SK-N-SH treated with all-trans-retinoic acid at 6 μM for 48 hours (cell line): ENCODE measurements around the gene GABRE.

Source experiments
- ATAC-seq: fragments of 200-7000 bp; cut with Tn5 transposase; 3 replicates; pipeline ENCODE4 v1.9.1; 2020; ENCODE audit warnings: mild to moderate bottlenecking, moderate library complexity
- ARNTL ChIP-seq: fragments of 450-650 bp; formaldehyde crosslinking; IDR thresholded peaks from 2 replicates; pipeline ENCODE4 v1.5.0; 2020; ENCODE audit warnings: low read depth, mild to moderate bottlenecking, moderate library complexity, borderline replicate concordance
- BACH2 ChIP-seq: fragments of 250-450 bp; sonication (Bioruptor Pico); IDR thresholded peaks from 2 replicates; pipeline ENCODE4 v1.9.0; 2021; ENCODE audit warnings: mild to moderate bottlenecking, borderline replicate concordance
- CSDC2 ChIP-seq: fragments of 250-450 bp; sonication (Bioruptor Pico); IDR thresholded peaks from 2 replicates; pipeline ENCODE4 v1.5.0; 2020; ENCODE audit warnings: mild to moderate bottlenecking, moderate library complexity
- ESRRG ChIP-seq: fragments of 250-450 bp; sonication (Bioruptor Pico); IDR thresholded peaks from 2 replicates; pipeline ENCODE4 v1.6.1; 2021; ENCODE audit warnings: mild to moderate bottlenecking
- GLIS3 ChIP-seq: fragments of 250-450 bp; sonication (Bioruptor Pico); IDR thresholded peaks from 2 replicates; pipeline ENCODE4 v1.5.0; 2020; ENCODE audit warnings: mild to moderate bottlenecking, moderate library complexity
- ISL1 ChIP-seq: fragments of 250-450 bp; sonication (Bioruptor Pico); IDR thresholded peaks from 2 replicates; pipeline ENCODE4 v2.1.2; 2022; ENCODE audit warnings: mild to moderate bottlenecking, moderate library complexity
- OSR1 ChIP-seq: fragments of 250-450 bp; sonication (Bioruptor Pico); IDR thresholded peaks from 2 replicates; pipeline ENCODE4 v1.8.0; 2022; ENCODE audit warnings: moderate library complexity, mild to moderate bottlenecking, inconsistent platforms
- PPARA ChIP-seq: fragments of 250-450 bp; sonication (Bioruptor Pico); IDR thresholded peaks from 2 replicates; pipeline ENCODE4 v1.5.0; 2020; ENCODE audit warnings: mild to moderate bottlenecking, borderline replicate concordance
- RARB ChIP-seq: fragments of 250-450 bp; sonication (Bioruptor Pico); IDR thresholded peaks from 2 replicates; pipeline ENCODE4 v1.8.0; 2021; ENCODE audit warnings: mild to moderate bottlenecking, moderate library complexity
- SNAI2 ChIP-seq: fragments of 250-450 bp; sonication (Bioruptor Pico); IDR thresholded peaks from 2 replicates; pipeline ENCODE4 v1.5.0; 2020; ENCODE audit warnings: mild to moderate bottlenecking, moderate library complexity
- TCF4 ChIP-seq: fragments of 250-450 bp; sonication (Bioruptor Pico); IDR thresholded peaks from 2 replicates; pipeline ENCODE4 v1.8.0; 2021; ENCODE audit warnings: mild to moderate bottlenecking, moderate library complexity, borderline replicate concordance
- ZC3H10 ChIP-seq: fragments of 250-450 bp; sonication (Bioruptor Pico); IDR thresholded peaks from 2 replicates; pipeline ENCODE4 v1.5.1; 2021; ENCODE audit warnings: mild to moderate bottlenecking, moderate library complexity
- ZFP30 ChIP-seq: fragments of 450-650 bp; formaldehyde crosslinking; IDR thresholded peaks from 2 replicates; pipeline ENCODE4 v1.5.0; 2022; ENCODE audit warnings: mild to moderate bottlenecking, moderate library complexity
- ZNF565 ChIP-seq: fragments of 450-650 bp; formaldehyde crosslinking; conservative IDR thresholded peaks from 2 replicates; pipeline ENCODE4 v1.5.0; 2020; ENCODE audit warnings: low read depth, mild to moderate bottlenecking, moderate library complexity
- ZNF70 ChIP-seq: fragments of 450-650 bp; formaldehyde crosslinking; IDR thresholded peaks from 2 replicates; pipeline ENCODE4 v1.5.0; 2020; ENCODE audit warnings: mild to moderate bottlenecking, moderate library complexity
- ZNF8 ChIP-seq: fragments of 450-650 bp; formaldehyde crosslinking; IDR thresholded peaks from 2 replicates; pipeline ENCODE4 v1.5.0; 2020; ENCODE audit warnings: mild to moderate bottlenecking, moderate library complexity
- TF ChIP-seq, protein P1 (sequence below): fragments of 250-450 bp; sonication (Bioruptor Pico); IDR thresholded peaks from 2 replicates; pipeline ENCODE4 v1.5.1; 2021; ENCODE audit warnings: mild to moderate bottlenecking, moderate library complexity
- TF ChIP-seq, protein P2 (sequence below): fragments of 250-450 bp; sonication (Bioruptor Pico); IDR thresholded peaks from 2 replicates; pipeline ENCODE4 v1.8.0; 2020; ENCODE audit warnings: mild to moderate bottlenecking, moderate library complexity, borderline replicate concordance
- TF ChIP-seq, protein P3 (sequence below): fragments of 250-450 bp; sonication (Bioruptor Pico); IDR thresholded peaks from 2 replicates; pipeline ENCODE4 v1.8.0; 2021; ENCODE audit warnings: low read depth, mild to moderate bottlenecking, moderate library complexity, borderline replicate concordance
- TF ChIP-seq, protein P4 (sequence below): fragments of 250-450 bp; sonication (Bioruptor Pico); IDR thresholded peaks from 2 replicates; pipeline ENCODE4 v1.5.0; 2020; ENCODE audit warnings: mild to moderate bottlenecking, moderate library complexity
- TF ChIP-seq, protein P5 (sequence below): fragments of 250-450 bp; sonication (Bioruptor Pico); IDR thresholded peaks from 2 replicates; pipeline ENCODE4 v1.5.1; 2020; ENCODE audit warnings: low read depth, mild to moderate bottlenecking, moderate library complexity

GABRE gene

DNA sequence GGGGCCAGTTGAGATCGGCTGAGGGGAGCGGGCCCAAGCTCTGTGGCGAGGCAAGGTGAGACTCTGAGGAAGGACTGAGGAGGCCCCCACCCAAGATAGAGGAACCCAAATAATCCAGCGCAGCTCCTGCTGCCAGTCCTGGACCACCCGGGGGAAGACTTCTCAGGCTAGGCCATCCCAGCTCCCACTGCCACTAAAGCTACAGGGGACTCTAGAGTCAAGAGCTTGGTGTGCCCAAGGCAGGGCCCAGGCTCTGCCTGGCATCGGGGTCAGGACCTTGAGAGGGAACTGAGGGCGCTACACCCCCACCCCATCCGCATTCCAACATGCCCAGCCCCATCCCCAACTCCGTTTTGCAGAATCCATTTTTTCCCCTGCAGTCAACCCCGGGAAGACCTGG, 53.2 kb downstream of the GABRE start:
- TF ChIP-seq PPARA (no peak), GLIS3 (CRISPR knock-in tag) (no peak), CSDC2 (CRISPR knock-in tag) (no peak), ARNTL (CRISPR knock-in tag) (no peak), SNAI2 (CRISPR knock-in tag) (no peak)
- TF ChIP-seq, protein P1, sequence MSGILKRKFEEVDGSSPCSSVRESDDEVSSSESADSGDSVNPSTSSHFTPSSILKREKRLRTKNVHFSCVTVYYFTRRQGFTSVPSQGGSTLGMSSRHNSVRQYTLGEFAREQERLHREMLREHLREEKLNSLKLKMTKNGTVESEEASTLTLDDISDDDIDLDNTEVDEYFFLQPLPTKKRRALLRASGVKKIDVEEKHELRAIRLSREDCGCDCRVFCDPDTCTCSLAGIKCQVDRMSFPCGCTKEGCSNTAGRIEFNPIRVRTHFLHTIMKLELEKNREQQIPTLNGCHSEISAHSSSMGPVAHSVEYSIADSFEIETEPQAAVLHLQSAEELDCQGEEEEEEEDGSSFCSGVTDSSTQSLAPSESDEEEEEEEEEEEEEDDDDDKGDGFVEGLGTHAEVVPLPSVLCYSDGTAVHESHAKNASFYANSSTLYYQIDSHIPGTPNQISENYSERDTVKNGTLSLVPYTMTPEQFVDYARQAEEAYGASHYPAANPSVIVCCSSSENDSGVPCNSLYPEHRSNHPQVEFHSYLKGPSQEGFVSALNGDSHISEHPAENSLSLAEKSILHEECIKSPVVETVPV (CRISPR knock-in tag): no peak
- TF ChIP-seq, all 23 proteins: peak for 0
- no peak for ATAC-seq

DNA sequence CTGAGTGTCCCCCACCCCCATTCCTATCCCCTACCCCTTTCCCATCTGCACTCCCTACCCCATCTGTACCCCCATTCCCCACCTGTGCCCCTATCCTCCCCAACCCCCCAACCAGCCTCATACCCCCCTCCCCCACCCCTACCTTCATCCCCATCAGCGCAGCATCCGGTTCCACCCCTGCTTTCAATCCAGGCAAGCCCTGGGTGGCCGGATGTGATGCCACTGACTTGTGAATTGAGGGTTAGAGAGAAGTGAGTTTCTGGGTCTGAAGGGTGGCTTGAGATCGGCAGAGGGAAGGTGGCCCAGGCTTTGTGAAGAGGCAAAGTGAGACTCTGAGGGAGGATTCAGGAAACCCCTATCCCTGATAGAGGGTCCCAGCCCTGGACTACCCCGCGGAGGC, 53.9 kb downstream of the GABRE start:
- ATAC-seq: no peak
- TF ChIP-seq, protein P2, sequence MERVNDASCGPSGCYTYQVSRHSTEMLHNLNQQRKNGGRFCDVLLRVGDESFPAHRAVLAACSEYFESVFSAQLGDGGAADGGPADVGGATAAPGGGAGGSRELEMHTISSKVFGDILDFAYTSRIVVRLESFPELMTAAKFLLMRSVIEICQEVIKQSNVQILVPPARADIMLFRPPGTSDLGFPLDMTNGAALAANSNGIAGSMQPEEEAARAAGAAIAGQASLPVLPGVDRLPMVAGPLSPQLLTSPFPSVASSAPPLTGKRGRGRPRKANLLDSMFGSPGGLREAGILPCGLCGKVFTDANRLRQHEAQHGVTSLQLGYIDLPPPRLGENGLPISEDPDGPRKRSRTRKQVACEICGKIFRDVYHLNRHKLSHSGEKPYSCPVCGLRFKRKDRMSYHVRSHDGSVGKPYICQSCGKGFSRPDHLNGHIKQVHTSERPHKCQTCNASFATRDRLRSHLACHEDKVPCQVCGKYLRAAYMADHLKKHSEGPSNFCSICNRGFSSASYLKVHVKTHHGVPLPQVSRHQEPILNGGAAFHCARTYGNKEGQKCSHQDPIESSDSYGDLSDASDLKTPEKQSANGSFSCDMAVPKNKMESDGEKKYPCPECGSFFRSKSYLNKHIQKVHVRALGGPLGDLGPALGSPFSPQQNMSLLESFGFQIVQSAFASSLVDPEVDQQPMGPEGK (CRISPR knock-in tag): no peak
- no peak for TF ChIP-seq ESRRG (CRISPR knock-in tag)
- no peak for TF ChIP-seq CSDC2 (CRISPR knock-in tag)
- TF ChIP-seq, protein P1 (CRISPR knock-in tag): no peak
- no peak for TF ChIP-seq ZNF8 (CRISPR knock-in tag)
- TF ChIP-seq ZNF565 (CRISPR knock-in tag): no peak
- TF ChIP-seq ZNF70 (CRISPR knock-in tag): no peak
- no peak for TF ChIP-seq RARB (CRISPR knock-in tag)
- no peak for TF ChIP-seq ARNTL (CRISPR knock-in tag)
- no peak for TF ChIP-seq SNAI2 (CRISPR knock-in tag)
- no peak for TF ChIP-seq ZC3H10 (CRISPR knock-in tag)
- no peak for TF ChIP-seq TCF4 (CRISPR knock-in tag)
- TF ChIP-seq GLIS3 (CRISPR knock-in tag): no peak
- TF ChIP-seq, protein P3, sequence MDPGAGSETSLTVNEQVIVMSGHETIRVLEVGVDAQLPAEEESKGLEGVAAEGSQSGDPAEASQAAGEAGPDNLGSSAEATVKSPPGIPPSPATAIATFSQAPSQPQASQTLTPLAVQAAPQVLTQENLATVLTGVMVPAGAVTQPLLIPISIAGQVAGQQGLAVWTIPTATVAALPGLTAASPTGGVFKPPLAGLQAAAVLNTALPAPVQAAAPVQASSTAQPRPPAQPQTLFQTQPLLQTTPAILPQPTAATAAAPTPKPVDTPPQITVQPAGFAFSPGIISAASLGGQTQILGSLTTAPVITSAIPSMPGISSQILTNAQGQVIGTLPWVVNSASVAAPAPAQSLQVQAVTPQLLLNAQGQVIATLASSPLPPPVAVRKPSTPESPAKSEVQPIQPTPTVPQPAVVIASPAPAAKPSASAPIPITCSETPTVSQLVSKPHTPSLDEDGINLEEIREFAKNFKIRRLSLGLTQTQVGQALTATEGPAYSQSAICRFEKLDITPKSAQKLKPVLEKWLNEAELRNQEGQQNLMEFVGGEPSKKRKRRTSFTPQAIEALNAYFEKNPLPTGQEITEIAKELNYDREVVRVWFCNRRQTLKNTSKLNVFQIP (CRISPR knock-in tag): no peak
- TF ChIP-seq ISL1: no peak
- TF ChIP-seq BACH2 (CRISPR knock-in tag): no peak
- TF ChIP-seq PPARA: no peak
- TF ChIP-seq, protein P4, sequence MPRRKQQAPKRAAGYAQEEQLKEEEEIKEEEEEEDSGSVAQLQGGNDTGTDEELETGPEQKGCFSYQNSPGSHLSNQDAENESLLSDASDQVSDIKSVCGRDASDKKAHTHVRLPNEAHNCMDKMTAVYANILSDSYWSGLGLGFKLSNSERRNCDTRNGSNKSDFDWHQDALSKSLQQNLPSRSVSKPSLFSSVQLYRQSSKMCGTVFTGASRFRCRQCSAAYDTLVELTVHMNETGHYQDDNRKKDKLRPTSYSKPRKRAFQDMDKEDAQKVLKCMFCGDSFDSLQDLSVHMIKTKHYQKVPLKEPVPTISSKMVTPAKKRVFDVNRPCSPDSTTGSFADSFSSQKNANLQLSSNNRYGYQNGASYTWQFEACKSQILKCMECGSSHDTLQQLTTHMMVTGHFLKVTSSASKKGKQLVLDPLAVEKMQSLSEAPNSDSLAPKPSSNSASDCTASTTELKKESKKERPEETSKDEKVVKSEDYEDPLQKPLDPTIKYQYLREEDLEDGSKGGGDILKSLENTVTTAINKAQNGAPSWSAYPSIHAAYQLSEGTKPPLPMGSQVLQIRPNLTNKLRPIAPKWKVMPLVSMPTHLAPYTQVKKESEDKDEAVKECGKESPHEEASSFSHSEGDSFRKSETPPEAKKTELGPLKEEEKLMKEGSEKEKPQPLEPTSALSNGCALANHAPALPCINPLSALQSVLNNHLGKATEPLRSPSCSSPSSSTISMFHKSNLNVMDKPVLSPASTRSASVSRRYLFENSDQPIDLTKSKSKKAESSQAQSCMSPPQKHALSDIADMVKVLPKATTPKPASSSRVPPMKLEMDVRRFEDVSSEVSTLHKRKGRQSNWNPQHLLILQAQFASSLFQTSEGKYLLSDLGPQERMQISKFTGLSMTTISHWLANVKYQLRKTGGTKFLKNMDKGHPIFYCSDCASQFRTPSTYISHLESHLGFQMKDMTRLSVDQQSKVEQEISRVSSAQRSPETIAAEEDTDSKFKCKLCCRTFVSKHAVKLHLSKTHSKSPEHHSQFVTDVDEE (CRISPR knock-in tag): no peak
- TF ChIP-seq, all 23 proteins: peak for 0

DNA sequence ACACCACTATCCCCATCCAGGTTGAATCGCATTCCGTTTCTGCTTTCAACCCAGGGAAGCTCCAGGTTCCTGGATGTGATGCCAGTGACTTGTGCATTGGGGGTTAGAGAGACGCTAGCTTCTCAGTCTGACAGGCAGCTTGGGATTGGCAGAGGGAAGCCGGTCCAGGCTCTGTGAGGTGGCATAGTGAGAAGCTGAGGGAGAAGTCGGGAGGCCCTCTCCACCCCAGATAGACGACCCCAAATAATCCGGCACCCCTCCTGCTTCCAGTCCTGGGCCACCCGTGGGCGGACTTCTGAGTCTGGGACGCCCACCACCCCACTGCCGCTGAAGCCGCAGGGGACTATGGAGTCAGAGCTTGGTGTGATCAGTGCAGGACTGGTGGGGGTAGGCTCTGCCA, 54.4 kb downstream of the GABRE start:
- ATAC-seq: no peak
- TF ChIP-seq ESRRG (CRISPR knock-in tag) (no peak), OSR1 (CRISPR knock-in tag) (no peak), ZC3H10 (CRISPR knock-in tag) (no peak), ZNF70 (CRISPR knock-in tag) (no peak), ZNF8 (CRISPR knock-in tag) (no peak), ZFP30 (CRISPR knock-in tag) (no peak), CSDC2 (CRISPR knock-in tag) (no peak), TCF4 (CRISPR knock-in tag) (no peak), ZNF565 (CRISPR knock-in tag) (no peak), BACH2 (CRISPR knock-in tag) (no peak), PPARA (no peak), ISL1 (no peak), ARNTL (CRISPR knock-in tag) (no peak), GLIS3 (CRISPR knock-in tag) (no peak)
- TF ChIP-seq, protein P2 (CRISPR knock-in tag): no peak
- TF ChIP-seq, protein P5, sequence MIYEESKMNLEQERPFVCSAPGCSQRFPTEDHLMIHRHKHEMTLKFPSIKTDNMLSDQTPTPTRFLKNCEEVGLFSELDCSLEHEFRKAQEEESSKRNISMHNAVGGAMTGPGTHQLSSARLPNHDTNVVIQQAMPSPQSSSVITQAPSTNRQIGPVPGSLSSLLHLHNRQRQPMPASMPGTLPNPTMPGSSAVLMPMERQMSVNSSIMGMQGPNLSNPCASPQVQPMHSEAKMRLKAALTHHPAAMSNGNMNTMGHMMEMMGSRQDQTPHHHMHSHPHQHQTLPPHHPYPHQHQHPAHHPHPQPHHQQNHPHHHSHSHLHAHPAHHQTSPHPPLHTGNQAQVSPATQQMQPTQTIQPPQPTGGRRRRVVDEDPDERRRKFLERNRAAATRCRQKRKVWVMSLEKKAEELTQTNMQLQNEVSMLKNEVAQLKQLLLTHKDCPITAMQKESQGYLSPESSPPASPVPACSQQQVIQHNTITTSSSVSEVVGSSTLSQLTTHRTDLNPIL (CRISPR knock-in tag): no peak
